GM12892 (cell line): ENCODE measurements around the gene SMG6.

ENCODE experiments used
- POLR2A ChIP-seq: IDR thresholded peaks from 2 replicates; pipeline ENCODE4 v1.6.1; 2011; ENCODE audit warnings: low read depth, low read length, control low read depth
- POLR2AphosphoS5 ChIP-seq: IDR thresholded peaks from 2 replicates; pipeline ENCODE4 v1.6.1; 2011; ENCODE audit warnings: low read depth, low read length, control low read depth

- TF ChIP-seq POLR2AphosphoS5 = no peak
- TF ChIP-seq POLR2A = no peak
Observed at GRCh38 chr17:2013994-2014317, 289.6 kb downstream of the SMG6 start.
